Osteoblast (primary cell): ENCODE data around the gene KCNF1. TPM values are rescaled to one million over a fixed set of nuclear protein-coding genes. Genes with fewer than 3 reads are reported as not detected.
A peak's percentile ranks its signal among the peaks of the same experiment; 100 is the strongest.

Experiments
- DNase-seq: peaks from one replicate; pipeline ENCODE4 v3.0.0; 2011; ENCODE audit warnings: low spot score, mixed read lengths; ENCODE audit not compliant: insufficient read length; ENCODE audit errors: missing footprints
- H2AFZ ChIP-seq: 2 replicates; pipeline ENCODE4 v1.6.0; 2011; ENCODE audit warnings: mild to moderate bottlenecking, low read length
- H3K27ac ChIP-seq: 2 replicates; pipeline ENCODE4 v1.5.1; 2011; ENCODE audit warnings: mild to moderate bottlenecking, low read depth, low read length, moderate library complexity
- H3K27me3 ChIP-seq: 2 replicates; pipeline ENCODE4 v1.6.0; 2012; ENCODE audit warnings: mild to moderate bottlenecking, control low read depth, inconsistent platforms, low read length, moderate library complexity; ENCODE audit not compliant: insufficient read depth
- H3K36me3 ChIP-seq: 2 replicates; pipeline ENCODE4 v1.5.1; 2011; ENCODE audit warnings: mild to moderate bottlenecking, low read length, control low read depth, moderate library complexity; ENCODE audit not compliant: insufficient read depth
- H3K4me1 ChIP-seq: 2 replicates; pipeline ENCODE4 v1.5.1; 2011; ENCODE audit warnings: mild to moderate bottlenecking, low read length, control low read depth, moderate library complexity; ENCODE audit not compliant: insufficient read depth
- H3K4me2 ChIP-seq: 2 replicates; pipeline ENCODE4 v1.6.0; 2011; ENCODE audit warnings: mild to moderate bottlenecking, low read length; ENCODE audit not compliant: insufficient read depth
- H3K4me3 ChIP-seq: fragments of 200-600 bp; sonication (generic); 3 replicates; pipeline ENCODE4 v1.5.1; 2012; ENCODE audit warnings: mild to moderate bottlenecking, low read length, inconsistent platforms; ENCODE audit not compliant: insufficient read depth
- H3K79me2 ChIP-seq: 2 replicates; pipeline ENCODE4 v1.6.0; 2012; ENCODE audit warnings: mild to moderate bottlenecking, low read length, control low read depth, inconsistent platforms; ENCODE audit not compliant: insufficient read depth
- H3K9me3 ChIP-seq: 2 replicates; pipeline ENCODE4 v1.5.1; 2011; ENCODE audit warnings: low read depth, low read length, control low read depth
- H4K20me1 ChIP-seq: 2 replicates; pipeline ENCODE4 v1.6.0; 2012; ENCODE audit warnings: mild to moderate bottlenecking, low read length, control low read depth; ENCODE audit not compliant: insufficient read depth
- CTCF ChIP-seq: IDR thresholded peaks from 2 replicates; pipeline ENCODE4 v1.5.1; 2011; ENCODE audit warnings: mild to moderate bottlenecking, low read depth, low read length, moderate library complexity; ENCODE audit errors: extremely low read depth
- total RNA-seq: library from RNA; depleted of rRNA; stranded (reverse); fragments of >200 nt; gene quantifications from 2 replicates; pipeline ENCODE4 v1.2.3, GENCODE V29; 2012

KCNF1 gene
- total RNA-seq, 1 donor, result under 0.01 TPM

DNA sequence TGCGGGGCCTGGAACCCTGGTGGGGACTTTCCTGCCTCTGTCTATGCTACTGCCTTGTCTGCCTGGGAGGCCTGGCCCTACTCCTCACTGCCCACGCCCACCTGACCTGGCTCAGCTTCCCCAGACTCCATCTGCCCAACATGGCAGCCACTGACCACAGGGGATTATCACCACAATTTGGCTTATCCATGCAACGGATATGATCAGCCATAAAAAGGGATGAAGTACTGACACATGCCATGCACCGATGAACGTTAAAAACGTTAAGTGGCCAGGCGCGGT is 5.9 kb upstream of the KCNF1 start:
- H3K9me3 ChIP-seq, result peaks cover 3% of the 10 kb centered on the region
- no peak for DNase-seq
- no peaks in the 10 kb centered on the region for H3K36me3 ChIP-seq
- H3K79me2 ChIP-seq, result no peaks in the 10 kb centered on the region
- H3K4me2 ChIP-seq, result no peak overlapping the region
- peaks cover 15% of the 10 kb centered on the region for H3K27me3 ChIP-seq
- no peak overlapping the region for H3K27ac ChIP-seq
- H4K20me1 ChIP-seq, result peaks cover under 1% of the 10 kb centered on the region
- H2AFZ ChIP-seq, result no peak overlapping the region
- no peaks in the 10 kb centered on the region for H3K4me1 ChIP-seq
- H3K4me3 ChIP-seq, result no peak overlapping the region
- no peak for TF ChIP-seq CTCF

GRCh38 chr2:10906926-10907625 is 4.7 kb upstream of the KCNF1 start:
- Histone ChIP-seq H3K4me3 (no peak overlapping the region), H3K27ac (no peak overlapping the region)
- TF ChIP-seq CTCF, result no peak

GRCh38 chr2:10908195-10908594 is 3.5 kb upstream of the KCNF1 start:
- no peak for TF ChIP-seq CTCF

More at GRCh38 chr2:10906926-10907625, 4.7 kb upstream of the KCNF1 start:
- Histone ChIP-seq H3K9me3 (peaks cover 3% of the 10 kb centered on the region), H3K36me3 (no peaks in the 10 kb centered on the region), H3K4me1 (no peaks in the 10 kb centered on the region), H3K4me2 (no peak overlapping the region), H3K79me2 (no peaks in the 10 kb centered on the region), H3K27me3 (peaks cover 26% of the 10 kb centered on the region), H4K20me1 (peaks cover 3% of the 10 kb centered on the region), H2AFZ (no peak overlapping the region)
- peak; percentile 72 for DNase-seq

GRCh38 chr2:10909050-10909995 is 2.4 kb upstream of the KCNF1 start:
- Histone ChIP-seq H3K27me3 (peaks cover 46% of the 10 kb centered on the region), H3K4me1 (no peaks in the 10 kb centered on the region), H2AFZ (no peak overlapping the region), H3K9me3 (peaks cover 3% of the 10 kb centered on the region), H3K4me3 (no peak overlapping the region), H4K20me1 (peaks cover 3% of the 10 kb centered on the region), H3K36me3 (no peaks in the 10 kb centered on the region), H3K4me2 (no peak overlapping the region), H3K79me2 (no peaks in the 10 kb centered on the region), H3K27ac (no peak overlapping the region)
- DNase-seq, result no peak
- peak; percentile 48 for TF ChIP-seq CTCF

More at GRCh38 chr2:10908195-10908594, 3.5 kb upstream of the KCNF1 start:
- Histone ChIP-seq H3K27ac (no peak overlapping the region), H3K27me3 (peaks cover 36% of the 10 kb centered on the region), H3K79me2 (no peaks in the 10 kb centered on the region), H3K4me1 (no peaks in the 10 kb centered on the region), H3K9me3 (peaks cover 3% of the 10 kb centered on the region), H3K4me3 (no peak overlapping the region), H4K20me1 (peaks cover 3% of the 10 kb centered on the region), H3K4me2 (no peak overlapping the region), H3K36me3 (no peaks in the 10 kb centered on the region), H2AFZ (no peak overlapping the region)
- DNase-seq, result peak; percentile 62
